GM12865 (cell line): ENCODE data around the gene CYGB.
"Not testable (repeated sequence)": the region's sequence is repeated elsewhere in the genome, so short reads cannot be mapped to it uniquely, and the experiment has no call there.

Source experiments
- DNase-seq: peaks from one replicate; pipeline ENCODE4 v3.0.0; 2010; ENCODE audit warnings: low read depth
- H3K4me3 ChIP-seq: 2 replicates; pipeline ENCODE4 v1.5.1; 2011; ENCODE audit warnings: mild to moderate bottlenecking, low read depth, low read length, control low read depth
- TF ChIP-seq, protein P1 (sequence below): IDR thresholded peaks from 2 replicates; pipeline ENCODE4 v1.5.1; 2011; ENCODE audit warnings: low read length, control low read depth, low read depth, inconsistent platforms; ENCODE audit not compliant: insufficient read depth; ENCODE audit errors: missing control alignments

The CYGB gene

DNA sequence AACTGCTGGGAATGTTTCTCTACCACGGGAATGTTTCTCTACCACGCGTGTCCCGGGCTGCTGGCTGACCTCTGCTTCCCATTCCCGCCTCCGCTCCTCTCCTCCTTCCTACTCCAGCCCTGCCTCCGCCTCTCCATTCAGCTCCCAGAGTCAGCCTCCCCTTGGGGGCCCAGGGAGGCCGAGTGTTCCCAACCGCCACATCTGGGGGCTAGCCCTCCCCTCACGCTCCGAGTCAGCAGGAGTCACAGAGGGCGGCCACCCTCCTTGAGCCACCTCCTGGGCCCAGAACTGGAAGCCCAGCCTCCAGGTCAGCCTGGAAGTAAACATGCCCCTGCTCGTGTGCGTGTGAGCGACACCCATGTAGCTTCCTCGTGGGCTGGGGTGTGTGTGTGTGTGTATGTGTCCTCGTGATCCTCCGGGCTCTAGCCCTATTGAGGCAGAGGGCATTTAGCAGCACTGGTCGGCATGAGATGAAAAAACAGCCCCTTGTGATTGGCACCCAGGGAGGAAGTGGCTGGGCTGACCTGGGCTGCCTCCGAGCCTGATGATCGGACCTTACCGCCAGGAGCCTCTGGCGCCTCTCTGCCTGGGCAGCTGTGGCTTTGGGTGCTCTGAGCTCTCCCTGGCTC, 7.3 kb downstream of the CYGB start:
- H3K4me3 ChIP-seq, result no peak overlapping the region
- TF ChIP-seq, protein P1, sequence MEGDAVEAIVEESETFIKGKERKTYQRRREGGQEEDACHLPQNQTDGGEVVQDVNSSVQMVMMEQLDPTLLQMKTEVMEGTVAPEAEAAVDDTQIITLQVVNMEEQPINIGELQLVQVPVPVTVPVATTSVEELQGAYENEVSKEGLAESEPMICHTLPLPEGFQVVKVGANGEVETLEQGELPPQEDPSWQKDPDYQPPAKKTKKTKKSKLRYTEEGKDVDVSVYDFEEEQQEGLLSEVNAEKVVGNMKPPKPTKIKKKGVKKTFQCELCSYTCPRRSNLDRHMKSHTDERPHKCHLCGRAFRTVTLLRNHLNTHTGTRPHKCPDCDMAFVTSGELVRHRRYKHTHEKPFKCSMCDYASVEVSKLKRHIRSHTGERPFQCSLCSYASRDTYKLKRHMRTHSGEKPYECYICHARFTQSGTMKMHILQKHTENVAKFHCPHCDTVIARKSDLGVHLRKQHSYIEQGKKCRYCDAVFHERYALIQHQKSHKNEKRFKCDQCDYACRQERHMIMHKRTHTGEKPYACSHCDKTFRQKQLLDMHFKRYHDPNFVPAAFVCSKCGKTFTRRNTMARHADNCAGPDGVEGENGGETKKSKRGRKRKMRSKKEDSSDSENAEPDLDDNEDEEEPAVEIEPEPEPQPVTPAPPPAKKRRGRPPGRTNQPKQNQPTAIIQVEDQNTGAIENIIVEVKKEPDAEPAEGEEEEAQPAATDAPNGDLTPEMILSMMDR, result no peak
- no peak for DNase-seq

DNA sequence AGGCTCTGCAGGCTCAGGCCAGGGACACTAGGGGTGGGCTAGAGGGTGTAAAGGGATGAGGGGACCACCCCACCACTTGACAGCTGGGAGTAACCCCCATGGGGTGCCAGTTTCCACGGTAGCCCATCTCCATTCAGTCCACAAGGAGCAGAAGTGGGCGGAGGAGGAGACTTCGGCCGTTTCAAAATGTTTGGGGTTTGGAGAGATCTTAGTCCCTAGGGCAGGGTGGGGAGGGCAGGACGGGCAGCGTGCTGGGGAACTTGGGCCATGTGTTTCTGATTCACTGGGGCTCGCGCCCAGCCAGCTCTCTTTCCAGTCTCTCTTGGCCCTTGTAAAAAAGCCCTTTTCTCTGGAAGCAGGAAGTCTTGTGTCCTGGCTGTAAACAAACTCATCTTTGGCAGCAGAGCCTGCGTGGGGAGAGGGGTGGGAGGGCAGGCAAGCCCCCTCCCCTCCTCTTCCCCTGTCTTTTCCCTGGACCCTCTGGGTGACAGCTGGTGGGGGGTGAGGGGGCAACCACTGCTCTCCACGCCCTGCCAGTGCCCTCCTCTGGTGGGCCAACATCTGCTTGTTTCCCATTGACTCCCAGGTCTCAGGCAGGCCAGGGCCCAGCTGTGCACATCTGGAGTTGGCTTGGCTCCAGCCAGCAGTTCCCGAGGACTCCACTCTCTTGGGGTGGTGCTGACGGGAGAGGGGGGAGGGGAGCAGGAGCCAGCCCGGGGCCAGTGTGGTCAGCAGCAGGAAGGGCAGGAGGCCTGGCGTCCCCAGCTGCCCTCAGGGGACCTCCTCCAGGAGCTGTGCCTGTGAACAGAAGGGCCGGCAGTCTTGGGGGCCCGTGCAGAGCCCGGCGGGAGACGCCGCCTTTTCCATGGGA, 8.1 kb downstream of the CYGB start:
- TF ChIP-seq, protein P1, result no peak
- DNase-seq, result no peak
- no peak overlapping the region for H3K4me3 ChIP-seq

DNA sequence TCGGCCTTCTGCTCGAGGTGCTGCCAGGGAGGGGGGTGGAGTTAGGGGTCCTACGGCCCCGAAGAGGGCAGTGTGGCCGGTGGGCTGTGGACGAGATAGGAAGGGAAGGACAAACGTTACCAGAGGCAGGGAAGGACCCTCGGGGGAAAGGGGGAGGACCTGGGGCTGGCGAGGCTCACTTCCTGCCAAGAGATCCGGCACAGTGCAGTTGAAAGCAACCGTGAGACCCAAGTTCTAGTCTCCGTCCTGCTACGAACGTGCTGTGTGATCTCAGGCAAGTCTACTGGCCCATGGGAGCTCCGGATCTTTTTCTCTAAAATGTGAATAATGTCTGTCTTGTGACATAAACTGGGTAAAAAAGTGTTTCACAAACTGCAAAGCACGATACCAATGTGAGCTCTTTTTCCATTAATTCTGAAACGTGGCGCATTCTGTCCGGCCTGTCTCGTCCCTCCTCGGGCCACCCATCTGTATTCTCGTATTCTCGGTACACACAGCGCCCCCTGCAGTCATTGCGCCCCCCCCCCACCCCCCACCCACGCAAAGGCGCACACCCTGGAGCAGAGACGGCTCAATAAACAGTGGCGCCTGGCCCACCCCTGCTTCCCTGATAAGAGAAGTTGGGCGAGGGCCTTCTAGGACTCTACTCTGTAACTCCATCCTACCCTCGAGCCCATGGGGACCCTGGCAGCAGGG, 8.8 kb downstream of the CYGB start:
- peak overlapping the region; percentile 51 for H3K4me3 ChIP-seq
- peak; percentile 48 for DNase-seq
- TF ChIP-seq, protein P1, result no peak

DNA sequence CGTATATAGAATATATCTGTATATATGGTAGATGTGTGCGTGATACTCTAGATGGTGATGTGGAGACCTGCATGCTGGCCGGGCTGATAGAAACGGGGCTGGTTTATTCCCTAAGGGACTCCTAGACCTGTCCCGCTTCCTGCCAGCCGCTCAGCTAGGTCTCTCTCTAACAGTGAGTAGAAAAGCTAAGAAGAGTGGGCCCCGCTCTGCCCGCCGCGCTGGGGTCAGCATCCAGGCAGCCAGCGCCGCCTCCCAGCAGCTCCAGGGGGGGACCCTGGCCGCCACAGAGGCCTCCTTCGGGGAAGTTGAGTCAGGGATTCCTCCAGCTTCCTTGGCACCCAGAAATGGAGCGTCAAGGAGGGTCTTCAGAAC, 9.4 kb downstream of the CYGB start:
- TF ChIP-seq, protein P1, result no peak
- peak overlapping the region; percentile 51 for H3K4me3 ChIP-seq
- peak; percentile 67 for DNase-seq

DNA sequence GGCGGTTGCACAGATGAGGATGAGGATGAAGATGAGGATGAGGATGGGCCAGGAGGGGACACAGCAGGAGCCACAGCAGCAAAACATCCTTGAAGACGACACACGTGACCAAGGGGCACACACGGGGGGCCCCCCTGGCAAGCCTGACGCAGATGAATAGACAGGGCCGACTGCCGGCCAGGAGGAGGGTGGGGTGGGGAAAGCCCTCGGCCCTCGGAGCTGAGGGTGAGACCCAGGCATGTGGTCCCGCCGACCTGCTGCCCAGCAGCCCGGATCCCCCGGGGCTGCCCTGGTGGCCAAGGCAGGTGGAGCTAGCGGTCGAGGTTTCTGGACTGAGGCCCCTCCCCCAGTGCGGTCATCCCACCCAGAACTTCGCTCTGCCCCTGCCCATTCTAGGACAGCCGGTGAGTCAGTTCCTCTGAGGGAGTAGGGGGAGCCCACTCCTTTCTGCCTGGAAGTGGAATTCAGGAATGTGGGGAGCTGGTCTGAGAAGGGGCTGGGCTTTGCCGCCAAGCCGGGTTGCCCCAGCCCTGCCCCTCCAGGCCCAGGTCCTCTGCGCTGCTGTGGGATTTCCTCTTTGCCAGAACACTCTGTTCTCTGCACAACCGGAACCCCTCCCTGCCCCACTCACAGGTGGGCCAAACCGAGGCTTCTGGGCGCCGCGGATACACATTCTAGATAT, 9.9 kb downstream of the CYGB start:
- peak overlapping the region; percentile 51 for H3K4me3 ChIP-seq
- TF ChIP-seq, protein P1, result peak; percentile 6
- peak; percentile 63 for DNase-seq

DNA sequence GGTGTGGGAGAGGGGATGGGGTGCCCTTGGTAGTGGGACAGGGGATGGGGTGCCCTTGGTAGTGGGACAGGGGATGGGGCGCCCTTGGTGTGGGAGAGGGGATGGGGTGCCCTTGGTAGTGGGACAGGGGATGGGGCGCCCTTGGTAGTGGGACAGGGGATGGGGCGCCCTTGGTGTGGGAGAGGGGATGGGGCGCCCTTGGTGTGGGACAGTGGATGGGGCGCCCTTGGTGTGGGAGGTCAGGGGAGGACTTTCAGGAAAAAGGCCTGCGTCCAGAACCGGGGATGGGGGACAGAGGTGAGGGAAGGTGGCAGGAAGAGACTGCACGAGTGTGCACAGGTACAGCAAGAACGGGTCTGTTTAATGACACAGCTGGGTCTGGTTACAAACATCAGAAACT, 10.5 kb downstream of the CYGB start:
- H3K4me3 ChIP-seq, DNase-seq: not testable (repeated sequence)

DNA sequence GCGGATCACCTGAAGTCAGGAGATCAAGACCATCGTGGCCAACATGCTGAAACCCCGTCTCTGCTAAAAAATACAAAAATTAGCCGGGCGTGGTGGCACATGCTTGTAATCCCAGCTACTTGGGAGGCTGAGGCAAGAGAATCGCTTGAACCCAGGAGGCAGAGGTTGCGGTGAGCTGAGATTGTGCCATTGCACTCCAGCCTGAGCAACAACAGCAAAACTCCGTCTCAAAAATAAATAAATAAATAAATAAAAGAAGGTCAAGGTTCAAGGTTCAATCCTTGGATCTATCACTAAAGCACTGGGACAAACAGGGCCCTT, 12.0 kb downstream of the CYGB start:
- not testable (repeated sequence) for H3K4me3 ChIP-seq, DNase-seq
